Stimulated activated CD4-positive, alpha-beta T cell treated with anti-CD3 and anti-CD28 coated beads, TNF-alpha, amount 100 ng/mL, for 4 hours (primary cell): Measurements from ENCODE around the gene DHX32.
"Not testable (repeated sequence)": the region's sequence is repeated elsewhere in the genome, so short reads cannot be mapped to it uniquely, and the experiment has no call there.

ENCODE experiments used
- DNase-seq, 3 experiments: peaks; one replicate each; pipeline ENCODE4 v3.0.0-alpha.2; 2020; ENCODE audit warnings: low read depth in 3 of 3

The DHX32 gene, protein sequence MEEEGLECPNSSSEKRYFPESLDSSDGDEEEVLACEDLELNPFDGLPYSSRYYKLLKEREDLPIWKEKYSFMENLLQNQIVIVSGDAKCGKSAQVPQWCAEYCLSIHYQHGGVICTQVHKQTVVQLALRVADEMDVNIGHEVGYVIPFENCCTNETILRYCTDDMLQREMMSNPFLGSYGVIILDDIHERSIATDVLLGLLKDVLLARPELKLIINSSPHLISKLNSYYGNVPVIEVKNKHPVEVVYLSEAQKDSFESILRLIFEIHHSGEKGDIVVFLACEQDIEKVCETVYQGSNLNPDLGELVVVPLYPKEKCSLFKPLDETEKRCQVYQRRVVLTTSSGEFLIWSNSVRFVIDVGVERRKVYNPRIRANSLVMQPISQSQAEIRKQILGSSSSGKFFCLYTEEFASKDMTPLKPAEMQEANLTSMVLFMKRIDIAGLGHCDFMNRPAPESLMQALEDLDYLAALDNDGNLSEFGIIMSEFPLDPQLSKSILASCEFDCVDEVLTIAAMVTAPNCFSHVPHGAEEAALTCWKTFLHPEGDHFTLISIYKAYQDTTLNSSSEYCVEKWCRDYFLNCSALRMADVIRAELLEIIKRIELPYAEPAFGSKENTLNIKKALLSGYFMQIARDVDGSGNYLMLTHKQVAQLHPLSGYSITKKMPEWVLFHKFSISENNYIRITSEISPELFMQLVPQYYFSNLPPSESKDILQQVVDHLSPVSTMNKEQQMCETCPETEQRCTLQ

DNA sequence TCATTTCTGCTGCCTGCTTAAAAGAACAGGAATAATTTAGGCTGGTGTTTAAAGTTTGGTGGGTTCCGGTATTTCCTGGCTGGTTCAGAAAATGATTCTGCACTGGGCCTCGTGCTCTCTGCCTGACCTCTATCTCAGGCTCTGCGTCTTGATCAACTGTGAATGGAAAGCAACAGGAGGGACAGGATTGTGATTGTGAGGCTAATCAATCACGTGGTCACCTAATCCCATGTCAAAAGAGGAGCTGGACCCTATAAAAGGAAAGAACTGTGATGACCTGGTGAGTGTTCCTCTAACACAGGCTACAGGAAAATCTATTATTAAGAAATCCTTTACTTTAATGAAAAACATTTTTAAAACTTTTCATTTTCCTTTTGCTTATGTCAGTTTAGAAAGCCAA, at the start of gene DHX32:
DHX32 (minus strand) TSS at position 101 of the 400 bp plus-strand sequence. CDS start 468 bp downstream, outside the sequence.
- DNase-seq = no peak

GRCh38 chr10:125929618-125930017, 48.5 kb upstream of the DHX32 start:
- DNase-seq = no peak

DNA sequence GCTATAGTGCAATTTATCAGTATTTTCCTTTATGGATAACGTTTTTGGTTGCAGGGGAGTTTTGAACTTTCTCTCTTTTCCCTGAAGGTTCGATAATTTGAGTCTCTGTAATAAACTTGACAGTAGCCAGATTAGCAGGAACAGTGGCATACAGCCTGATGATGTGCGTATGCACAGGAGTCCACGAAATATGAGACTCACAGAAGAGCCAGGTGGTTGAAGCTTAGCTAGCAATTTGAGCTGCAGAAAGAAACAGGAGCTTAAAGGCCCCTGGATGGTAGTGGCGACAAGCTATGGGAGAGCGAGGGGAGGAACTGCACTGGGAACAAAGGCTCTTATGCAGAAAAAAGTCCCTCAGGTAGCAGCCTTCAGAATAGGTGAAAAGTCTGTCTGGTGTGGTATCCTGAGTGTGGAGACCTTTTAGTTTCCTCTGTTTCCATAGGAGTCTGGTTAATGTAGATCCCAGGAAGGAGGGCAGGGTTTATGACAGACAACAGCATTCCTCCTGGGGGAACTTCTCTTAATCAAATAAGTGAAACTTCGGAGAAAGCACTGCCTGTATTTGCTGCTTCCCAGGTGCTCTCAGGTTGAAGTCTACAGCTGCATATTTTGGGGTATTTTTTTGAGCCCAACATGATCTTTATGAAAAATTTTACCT, 48.0 kb upstream of the DHX32 start:
- no peak for DNase-seq

DNA sequence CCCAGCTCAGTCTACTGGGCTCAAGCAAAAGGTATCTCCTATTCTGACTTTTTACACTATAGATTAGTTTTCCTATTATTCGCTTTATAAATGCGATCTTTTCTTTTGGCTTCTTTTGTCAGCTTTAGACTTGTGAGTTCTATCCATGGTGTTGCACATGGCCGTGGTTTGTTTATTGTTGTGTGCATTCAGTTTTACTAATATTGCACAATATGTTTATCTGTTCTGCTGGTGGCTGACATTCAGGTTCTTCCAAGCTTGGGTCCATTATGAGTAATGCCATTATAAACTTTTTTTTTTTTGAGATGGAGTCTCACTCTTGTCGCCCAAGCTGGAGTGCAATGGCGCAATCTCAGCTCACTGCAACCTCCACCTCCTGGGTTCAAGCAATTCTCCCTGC, 46.2 kb upstream of the DHX32 start:
- DNase-seq = not testable (repeated sequence)

- DNase-seq = no peak
These were observed 45.2 kb upstream of the DHX32 start for GRCh38 chr10:125926247-125926646.

GRCh38 chr10:125925262-125925834, 44.3 kb upstream of the DHX32 start:
- no peak for DNase-seq

- not testable (repeated sequence) for DNase-seq
These were observed 40.7 kb upstream of the DHX32 start for GRCh38 chr10:125921643-125922306.

GRCh38 chr10:125917704-125918361, 36.7 kb upstream of the DHX32 start:
- not testable (repeated sequence) for DNase-seq

- DNase-seq = no peak
These were observed 35.9 kb upstream of the DHX32 start for GRCh38 chr10:125916977-125917376.

DNA sequence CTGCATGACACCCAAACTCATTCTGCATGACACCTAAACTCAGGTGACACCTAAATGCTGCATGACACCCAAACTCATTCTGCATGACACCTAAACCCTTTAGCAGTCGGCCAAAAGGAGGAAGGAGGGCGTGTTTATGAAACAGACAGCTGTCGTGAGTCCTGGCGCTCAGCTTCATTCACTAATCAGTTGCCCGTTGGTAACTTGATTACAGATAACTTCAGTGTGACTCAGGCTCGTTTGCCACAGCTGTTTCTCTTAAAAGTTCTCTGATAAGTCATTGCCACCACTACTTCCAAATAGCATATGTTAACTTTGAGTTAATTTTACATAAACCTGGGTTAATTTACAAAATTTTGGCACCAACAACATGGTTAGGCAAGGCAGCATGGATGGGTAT, 32.2 kb upstream of the DHX32 start:
- not testable (repeated sequence) for DNase-seq

DNA sequence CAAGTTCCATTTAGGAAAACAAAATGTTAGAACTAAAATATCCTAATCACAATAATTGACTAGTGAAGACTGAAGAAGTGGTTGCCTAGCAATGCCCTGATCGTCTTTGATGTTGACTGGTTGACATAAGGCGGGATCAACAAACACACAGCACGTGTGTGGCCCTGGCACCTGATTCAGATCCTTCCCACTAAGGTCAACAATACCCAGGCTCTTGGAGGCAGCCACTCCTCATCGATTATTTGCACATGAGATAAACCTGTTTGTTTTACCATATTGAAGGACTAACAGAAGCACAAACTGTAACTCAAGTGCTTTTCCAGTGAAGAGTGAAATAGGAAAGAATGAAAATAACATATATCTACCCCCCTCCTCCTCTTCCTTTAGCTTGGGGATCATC, 30.9 kb upstream of the DHX32 start:
- DNase-seq = no peak

- no peak for DNase-seq
These were observed 30.1 kb upstream of the DHX32 start for GRCh38 chr10:125911145-125911544.

GRCh38 chr10:125909491-125909890, 28.4 kb upstream of the DHX32 start:
- DNase-seq = not testable (repeated sequence)

DNA sequence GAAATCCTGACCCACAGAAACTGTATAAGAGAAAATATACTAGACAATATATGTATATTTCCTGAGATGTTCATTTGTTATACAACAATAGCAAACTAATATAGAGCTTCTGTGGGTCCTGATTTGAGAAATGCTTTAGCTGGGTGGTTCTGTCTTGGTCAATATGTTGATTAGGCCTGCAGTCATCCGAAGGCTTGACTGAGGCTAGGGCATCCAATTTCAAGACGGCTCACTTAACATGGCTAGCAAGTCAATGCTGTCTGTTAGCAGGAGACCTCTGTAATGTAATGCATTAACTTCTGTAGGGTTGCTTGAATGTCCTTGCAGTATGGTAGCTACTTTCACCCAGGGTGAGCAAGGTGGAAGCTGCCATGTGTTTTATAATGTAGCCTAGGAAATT, 27.7 kb upstream of the DHX32 start:
- DNase-seq = not testable (repeated sequence)

DNA sequence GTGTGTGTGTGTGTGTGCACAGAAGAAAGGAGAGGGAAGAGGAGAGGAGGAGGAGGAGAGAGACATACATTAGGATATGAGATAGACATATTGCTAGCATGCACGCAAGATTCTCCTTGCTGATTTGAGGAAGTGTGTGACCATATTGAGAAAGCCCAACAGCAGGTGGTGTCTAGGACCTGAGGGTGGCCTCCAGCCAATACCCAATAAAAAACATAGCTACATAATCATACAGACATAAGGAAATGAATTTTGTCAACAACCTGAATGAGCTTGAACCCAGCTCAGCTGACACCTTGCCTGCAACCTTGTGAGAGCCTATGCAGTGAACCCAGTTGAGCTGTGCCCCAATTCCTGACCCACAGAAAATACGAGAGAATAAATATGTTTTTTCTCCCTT, 26.5 kb upstream of the DHX32 start:
- not testable (repeated sequence) for DNase-seq

DNA sequence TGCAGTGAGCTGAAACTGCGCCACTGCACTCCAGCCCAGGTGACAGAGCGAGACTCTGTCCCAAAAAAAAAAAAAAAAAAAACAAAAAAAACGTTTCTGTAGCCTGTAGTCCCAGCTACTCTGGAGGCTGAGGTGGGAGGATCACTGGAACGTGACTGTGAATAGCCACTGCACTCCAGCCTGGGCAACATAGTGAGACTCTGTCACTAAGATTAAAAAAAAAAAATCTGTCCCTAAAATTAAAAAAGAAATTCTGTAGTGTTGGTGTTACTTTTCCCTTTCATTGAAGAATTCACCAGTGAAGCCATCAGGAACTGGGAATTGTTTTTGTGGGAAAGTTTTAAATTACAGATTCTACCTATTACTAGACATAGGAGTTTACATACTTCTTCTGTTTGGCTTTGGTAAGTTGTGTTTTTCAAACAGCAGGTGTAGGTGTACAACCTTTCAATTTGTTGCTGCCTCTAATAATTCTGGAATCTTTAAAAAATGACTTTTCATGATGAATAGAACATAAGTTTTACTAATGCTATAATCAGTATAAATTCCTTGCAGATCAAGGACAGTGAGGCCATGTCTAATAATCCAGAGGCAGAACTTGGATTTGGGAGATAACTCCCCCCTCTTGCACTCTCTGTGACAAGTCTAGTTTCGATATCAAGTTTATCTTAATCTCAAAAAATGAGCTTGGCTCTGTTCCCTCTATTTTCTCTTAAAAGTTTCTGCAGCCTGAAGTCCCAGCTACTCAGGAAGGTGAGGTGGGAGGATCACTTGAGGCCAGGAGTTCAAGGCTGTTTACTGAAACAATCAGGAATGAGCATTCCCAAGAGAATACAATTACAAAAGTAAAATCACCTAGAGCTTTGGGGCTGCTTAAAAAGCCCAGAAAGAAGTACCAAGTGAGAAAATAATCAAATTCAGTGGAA, 24.2 kb upstream of the DHX32 start:
- DNase-seq = not testable (repeated sequence)

GRCh38 chr10:125903135-125903640, 22.1 kb upstream of the DHX32 start:
- not testable (repeated sequence) for DNase-seq

- DNase-seq = not testable (repeated sequence)
These were observed 19.9 kb upstream of the DHX32 start for GRCh38 chr10:125900963-125901362.

DNA sequence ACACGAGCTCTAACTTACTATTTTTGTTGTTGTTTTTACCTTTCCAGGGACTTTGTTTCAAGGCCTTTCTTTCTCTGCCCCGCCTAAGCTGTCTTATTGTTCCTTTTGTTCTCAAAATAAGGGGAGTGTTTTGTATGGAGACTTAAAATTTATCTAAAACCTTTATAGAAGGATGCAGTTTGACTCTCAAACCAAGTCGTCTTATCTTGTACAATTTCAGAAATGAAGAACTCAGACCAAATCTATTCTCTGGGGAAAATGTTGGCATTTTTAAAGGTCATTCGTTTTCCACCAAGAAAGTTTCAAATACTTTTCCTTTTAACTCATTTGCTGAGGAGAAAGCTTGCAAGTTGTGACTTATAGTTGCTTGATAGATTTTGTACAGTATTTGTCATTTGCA, 16.2 kb upstream of the DHX32 start:
- DNase-seq = not testable (repeated sequence)
